ENCODE measurements around the gene FAM171A2. TPM values are rescaled to one million over a fixed set of nuclear protein-coding genes. Genes with fewer than 3 reads are reported as not detected.
"Not testable (repeated sequence)": the region's sequence is repeated elsewhere in the genome, so short reads cannot be mapped to it uniquely, and the experiment has no call there.

The FAM171A2 gene
- total RNA-seq, 1 donor from 2014 or later, result 20.6 TPM

DNA sequence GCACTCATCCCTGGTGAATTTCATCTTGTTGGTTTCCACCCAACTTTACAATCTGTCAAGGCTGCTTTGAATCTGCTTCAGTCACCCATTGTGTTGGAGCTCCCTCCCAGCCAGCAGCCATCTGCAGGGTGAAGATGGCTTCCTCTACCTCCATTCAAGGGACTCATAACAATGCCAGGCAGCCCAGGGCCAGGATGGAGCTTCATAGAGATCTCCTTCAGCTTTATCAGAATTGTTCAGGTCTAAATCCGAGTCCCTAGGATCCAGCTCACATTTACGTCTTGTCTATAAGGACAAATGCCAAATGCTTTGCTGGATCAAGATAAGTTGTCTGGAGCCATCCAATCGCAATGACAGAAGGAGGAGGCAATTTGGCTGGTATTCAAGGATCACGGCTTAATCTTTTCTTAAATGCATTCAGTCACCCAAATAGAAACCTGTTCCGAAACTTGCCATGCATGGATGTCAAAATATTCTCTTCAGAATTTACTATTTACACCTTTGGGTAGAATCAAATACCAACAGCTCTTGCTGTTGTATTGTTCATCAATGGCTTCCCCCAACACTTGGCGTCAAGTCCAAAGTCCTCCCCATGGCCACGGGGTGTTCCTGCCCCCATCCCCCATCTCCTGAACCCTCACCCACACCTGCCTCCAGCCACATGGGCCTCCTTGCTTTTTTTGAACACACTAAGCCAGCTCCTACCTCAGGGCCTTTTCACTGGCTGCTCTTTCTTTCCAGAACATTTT is 3.8 kb upstream of the FAM171A2 start:
- H3K36me3 Mint-ChIP-seq (ENCODE audit: low read depth), result no peaks in the 10 kb centered on the region
- H3K4me1 Mint-ChIP-seq (ENCODE audit: low read depth), result peaks cover 7% of the 10 kb centered on the region
- no peak overlapping the region for H3K4me3 Mint-ChIP-seq (ENCODE audit: unreplicated experiment)
- no peak for DNase-seq (ENCODE audit: low spot score)
- H3K9me3 Mint-ChIP-seq (ENCODE audit: low read depth), result no peaks in the 10 kb centered on the region
- peak overlapping the region; percentile 14 for H3K27ac Mint-ChIP-seq (ENCODE audit: unreplicated experiment)
- TF ChIP-seq, protein P1, sequence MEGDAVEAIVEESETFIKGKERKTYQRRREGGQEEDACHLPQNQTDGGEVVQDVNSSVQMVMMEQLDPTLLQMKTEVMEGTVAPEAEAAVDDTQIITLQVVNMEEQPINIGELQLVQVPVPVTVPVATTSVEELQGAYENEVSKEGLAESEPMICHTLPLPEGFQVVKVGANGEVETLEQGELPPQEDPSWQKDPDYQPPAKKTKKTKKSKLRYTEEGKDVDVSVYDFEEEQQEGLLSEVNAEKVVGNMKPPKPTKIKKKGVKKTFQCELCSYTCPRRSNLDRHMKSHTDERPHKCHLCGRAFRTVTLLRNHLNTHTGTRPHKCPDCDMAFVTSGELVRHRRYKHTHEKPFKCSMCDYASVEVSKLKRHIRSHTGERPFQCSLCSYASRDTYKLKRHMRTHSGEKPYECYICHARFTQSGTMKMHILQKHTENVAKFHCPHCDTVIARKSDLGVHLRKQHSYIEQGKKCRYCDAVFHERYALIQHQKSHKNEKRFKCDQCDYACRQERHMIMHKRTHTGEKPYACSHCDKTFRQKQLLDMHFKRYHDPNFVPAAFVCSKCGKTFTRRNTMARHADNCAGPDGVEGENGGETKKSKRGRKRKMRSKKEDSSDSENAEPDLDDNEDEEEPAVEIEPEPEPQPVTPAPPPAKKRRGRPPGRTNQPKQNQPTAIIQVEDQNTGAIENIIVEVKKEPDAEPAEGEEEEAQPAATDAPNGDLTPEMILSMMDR (IDR thresholded peaks at IDR 0.05), result no peak
- H3K27me3 Mint-ChIP-seq (ENCODE audit: low read depth), result peaks cover 11% of the 10 kb centered on the region

DNA sequence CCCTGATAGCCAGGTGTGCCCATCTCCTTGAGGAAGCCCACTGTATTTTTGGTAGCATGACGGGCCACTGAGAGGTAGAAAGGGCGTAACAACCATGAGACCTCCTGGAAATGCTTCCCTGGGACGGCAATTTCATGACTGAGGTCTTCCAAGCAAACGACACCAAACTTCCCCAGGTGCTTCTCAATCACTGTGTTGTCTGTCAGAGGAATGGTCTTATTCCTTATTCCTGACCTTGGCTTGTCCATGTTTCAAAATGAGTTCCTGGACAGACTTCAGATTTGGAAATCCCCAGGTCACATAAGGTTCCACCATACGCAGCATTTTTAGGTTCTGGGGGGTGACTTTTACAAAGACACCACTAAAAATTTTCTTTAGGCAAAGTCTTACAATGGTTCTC is 1.4 kb upstream of the FAM171A2 start:
- not testable (repeated sequence) for H3K27ac Mint-ChIP-seq (ENCODE audit: unreplicated experiment); DNase-seq (ENCODE audit: low spot score); H3K9me3 Mint-ChIP-seq (ENCODE audit: low read depth); H3K36me3 Mint-ChIP-seq (ENCODE audit: low read depth); H3K4me3 Mint-ChIP-seq (ENCODE audit: unreplicated experiment)
- Mint-ChIP-seq H3K4me1 (ENCODE audit: low read depth) (peaks cover 23% of the 10 kb centered on the region), H3K27me3 (ENCODE audit: low read depth) (peaks cover 11% of the 10 kb centered on the region)

DNA sequence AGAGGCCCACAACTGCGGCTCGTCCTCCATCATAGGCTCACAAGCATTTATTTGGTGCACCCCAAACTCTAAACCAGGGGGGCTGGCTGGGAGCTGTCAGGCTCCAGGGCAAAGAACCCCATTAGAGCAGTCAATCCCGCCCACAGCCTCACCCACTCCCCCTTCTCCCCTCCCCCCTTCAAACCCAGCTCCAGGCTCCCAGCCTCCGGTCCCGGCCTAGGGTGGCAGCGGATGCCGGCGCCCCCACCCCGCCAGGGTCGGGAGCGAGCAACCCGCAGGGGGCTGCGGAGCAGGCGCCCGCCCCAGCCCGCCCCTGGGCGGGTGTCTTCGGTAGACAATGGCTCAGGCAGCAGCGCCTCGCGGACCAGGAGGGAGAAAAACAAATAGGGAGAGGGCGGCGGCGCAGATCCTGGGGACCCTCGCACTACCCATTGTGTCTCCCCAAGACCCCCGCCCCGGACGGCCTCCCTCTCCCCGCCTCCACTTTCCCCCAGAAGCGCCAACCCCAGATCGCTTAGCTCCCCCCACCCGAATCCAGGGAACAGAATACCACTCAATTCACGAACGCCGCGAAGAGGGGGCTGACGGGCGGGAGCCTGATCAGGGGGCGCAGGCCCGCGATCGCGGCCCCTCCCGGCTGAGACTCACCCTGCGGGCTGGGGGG is 572 bp downstream of the FAM171A2 start:
- Mint-ChIP-seq H3K9me3 (ENCODE audit: low read depth) (no peaks in the 10 kb centered on the region), H3K27ac (ENCODE audit: unreplicated experiment) (no peak overlapping the region), H3K4me3 (ENCODE audit: unreplicated experiment) (peak overlapping the region; percentile 80), H3K36me3 (ENCODE audit: low read depth) (no peaks in the 10 kb centered on the region), H3K27me3 (ENCODE audit: low read depth) (peaks cover 11% of the 10 kb centered on the region), H3K4me1 (ENCODE audit: low read depth) (peaks cover 23% of the 10 kb centered on the region)
- TF ChIP-seq, protein P1 (IDR thresholded peaks at IDR 0.05), result no peak
- peak; percentile 87 for DNase-seq (ENCODE audit: low spot score)

DNA sequence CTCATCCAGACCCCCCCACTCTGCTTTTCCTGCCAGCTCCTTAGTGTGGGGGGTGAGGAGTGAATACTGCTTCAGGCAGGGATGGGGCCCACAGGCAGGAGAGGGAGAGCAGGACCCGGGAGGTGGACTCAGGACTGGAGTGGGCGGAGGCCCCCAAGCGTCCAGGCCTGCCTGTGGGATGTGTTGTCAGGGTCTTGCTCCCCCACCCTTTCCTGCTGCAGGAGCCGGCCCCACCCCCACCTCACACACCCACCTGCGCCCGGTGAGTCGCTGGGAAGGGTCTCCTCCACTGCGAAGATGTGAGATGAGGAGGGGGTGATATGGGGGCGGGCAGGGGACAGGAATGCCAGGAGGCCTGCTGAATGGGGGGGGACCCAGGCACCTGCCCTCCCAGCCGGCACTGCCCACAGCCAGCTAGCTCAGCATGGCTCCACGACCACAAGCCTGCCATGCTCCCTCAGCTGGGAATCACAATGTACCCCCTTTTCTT is 1.1 kb downstream of the FAM171A2 start:
- TF ChIP-seq, protein P1 (IDR thresholded peaks at IDR 0.05), result no peak
- peak; percentile 66 for DNase-seq (ENCODE audit: low spot score)
- H3K27me3 Mint-ChIP-seq (ENCODE audit: low read depth), result peaks cover 11% of the 10 kb centered on the region
- H3K36me3 Mint-ChIP-seq (ENCODE audit: low read depth), result no peaks in the 10 kb centered on the region
- H3K9me3 Mint-ChIP-seq (ENCODE audit: low read depth), result no peaks in the 10 kb centered on the region
- H3K27ac Mint-ChIP-seq (ENCODE audit: unreplicated experiment), result no peak overlapping the region
- peaks cover 23% of the 10 kb centered on the region for H3K4me1 Mint-ChIP-seq (ENCODE audit: low read depth)
- peak overlapping the region; percentile 80 for H3K4me3 Mint-ChIP-seq (ENCODE audit: unreplicated experiment)

DNA sequence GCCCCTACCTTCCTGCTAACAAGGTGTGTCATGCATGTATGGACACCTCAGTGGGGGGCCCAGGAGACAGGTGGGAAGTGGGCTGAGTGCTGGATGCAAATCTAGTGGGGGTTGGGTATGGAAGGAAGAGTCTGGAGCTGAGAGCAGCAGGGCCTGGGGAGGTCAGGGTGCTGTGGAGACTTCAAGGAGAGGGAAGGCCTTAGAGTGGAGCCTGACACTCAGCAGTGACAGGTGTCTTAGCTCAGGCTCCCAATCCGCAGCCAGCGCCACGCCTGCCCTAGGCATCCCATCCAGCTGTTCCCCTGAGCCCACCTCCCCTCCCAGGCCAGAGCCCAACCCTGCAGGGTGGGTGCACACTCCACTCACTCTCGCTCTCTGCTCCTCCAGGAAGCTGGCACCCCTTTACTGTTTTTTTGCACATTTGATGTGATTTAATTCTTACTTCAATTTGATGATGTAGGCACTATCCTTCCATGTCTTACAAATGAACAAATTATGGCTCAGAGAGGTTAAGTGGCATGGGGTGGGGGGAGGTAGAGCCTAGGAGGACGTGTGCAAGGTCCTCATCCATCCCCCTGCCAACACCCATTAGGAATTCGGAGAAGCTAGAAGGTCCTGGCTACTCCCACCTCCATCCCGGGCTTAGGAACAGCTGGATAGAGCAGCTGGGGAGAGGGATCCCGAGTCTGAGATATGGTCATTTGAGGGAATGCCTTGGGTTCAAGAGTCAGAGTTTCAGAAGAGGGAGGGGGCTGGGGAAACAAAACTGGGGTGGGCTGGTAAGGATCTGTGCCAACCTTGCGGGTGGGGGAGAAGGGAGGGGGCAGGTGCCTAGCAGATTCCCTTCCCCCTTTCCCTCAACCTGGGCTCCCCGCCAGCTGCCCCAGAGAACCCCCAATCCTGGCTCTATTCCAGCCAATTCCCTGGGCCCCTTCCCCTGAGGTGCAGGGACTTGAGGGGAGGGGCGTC is 2.1 kb downstream of the FAM171A2 start:
- peak; percentile 83 for DNase-seq (ENCODE audit: low spot score)
- no peaks in the 10 kb centered on the region for H3K9me3 Mint-ChIP-seq (ENCODE audit: low read depth)
- peak overlapping the region; percentile 32 for H3K27ac Mint-ChIP-seq (ENCODE audit: unreplicated experiment)
- H3K4me1 Mint-ChIP-seq (ENCODE audit: low read depth), result peaks cover 23% of the 10 kb centered on the region
- no peaks in the 10 kb centered on the region for H3K36me3 Mint-ChIP-seq (ENCODE audit: low read depth)
- no peak overlapping the region for H3K4me3 Mint-ChIP-seq (ENCODE audit: unreplicated experiment)
- TF ChIP-seq, protein P1 (IDR thresholded peaks at IDR 0.05), result no peak
- H3K27me3 Mint-ChIP-seq (ENCODE audit: low read depth), result peaks cover 4% of the 10 kb centered on the region
